ENCODE measurements around the gene DCTN5.

GRCh38 chr16:23706439-23706838 lies 65.2 kb downstream of the DCTN5 start:
- no peak for TF ChIP-seq ZFP36 (IDR thresholded peaks at IDR 0.05; ENCODE audit: borderline replicate concordance, partially characterized antibody)
- TF ChIP-seq POLR2AphosphoS2 (conservative IDR thresholded peaks at IDR 0.05; ENCODE audit: low read length), result no peak
- TF ChIP-seq, protein P1, sequence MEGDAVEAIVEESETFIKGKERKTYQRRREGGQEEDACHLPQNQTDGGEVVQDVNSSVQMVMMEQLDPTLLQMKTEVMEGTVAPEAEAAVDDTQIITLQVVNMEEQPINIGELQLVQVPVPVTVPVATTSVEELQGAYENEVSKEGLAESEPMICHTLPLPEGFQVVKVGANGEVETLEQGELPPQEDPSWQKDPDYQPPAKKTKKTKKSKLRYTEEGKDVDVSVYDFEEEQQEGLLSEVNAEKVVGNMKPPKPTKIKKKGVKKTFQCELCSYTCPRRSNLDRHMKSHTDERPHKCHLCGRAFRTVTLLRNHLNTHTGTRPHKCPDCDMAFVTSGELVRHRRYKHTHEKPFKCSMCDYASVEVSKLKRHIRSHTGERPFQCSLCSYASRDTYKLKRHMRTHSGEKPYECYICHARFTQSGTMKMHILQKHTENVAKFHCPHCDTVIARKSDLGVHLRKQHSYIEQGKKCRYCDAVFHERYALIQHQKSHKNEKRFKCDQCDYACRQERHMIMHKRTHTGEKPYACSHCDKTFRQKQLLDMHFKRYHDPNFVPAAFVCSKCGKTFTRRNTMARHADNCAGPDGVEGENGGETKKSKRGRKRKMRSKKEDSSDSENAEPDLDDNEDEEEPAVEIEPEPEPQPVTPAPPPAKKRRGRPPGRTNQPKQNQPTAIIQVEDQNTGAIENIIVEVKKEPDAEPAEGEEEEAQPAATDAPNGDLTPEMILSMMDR (IDR thresholded peaks at IDR 0.05), result no peak
- no peak for TF ChIP-seq POLR2A (IDR thresholded peaks at IDR 0.05; ENCODE audit: low read length)
- TF ChIP-seq RFX5 (IDR thresholded peaks at IDR 0.05), result no peak
- TF ChIP-seq ZC3H11A (IDR thresholded peaks at IDR 0.05), result no peak
- TF ChIP-seq, protein P2, sequence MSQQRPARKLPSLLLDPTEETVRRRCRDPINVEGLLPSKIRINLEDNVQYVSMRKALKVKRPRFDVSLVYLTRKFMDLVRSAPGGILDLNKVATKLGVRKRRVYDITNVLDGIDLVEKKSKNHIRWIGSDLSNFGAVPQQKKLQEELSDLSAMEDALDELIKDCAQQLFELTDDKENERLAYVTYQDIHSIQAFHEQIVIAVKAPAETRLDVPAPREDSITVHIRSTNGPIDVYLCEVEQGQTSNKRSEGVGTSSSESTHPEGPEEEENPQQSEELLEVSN (IDR thresholded peaks at IDR 0.05; ENCODE audit: borderline replicate concordance, low read depth), result no peak
- TF ChIP-seq RAD21 (conservative IDR thresholded peaks at IDR 0.05 in 1 of 2, IDR thresholded peaks at IDR 0.05 in 1 of 2), result no peak

Data from A549 (cell line).